GM18507 (cell line): ENCODE results near the gene GLE1.
"Not testable (repeated sequence)": the region's sequence is repeated elsewhere in the genome, so short reads cannot be mapped to it uniquely, and the experiment has no call there.

Experiments
- DNase-seq: peaks from one replicate; pipeline ENCODE4 v3.0.0; 2011; ENCODE audit warnings: low read depth; ENCODE audit not compliant: insufficient read length; ENCODE audit errors: extremely low spot score
- FAIRE-seq: peaks from 2 replicates; lab custom pipeline; 2011; peaks lifted over from hg19 to GRCh38; lab: Jason Lieb, UNC

Gene GLE1

DNA sequence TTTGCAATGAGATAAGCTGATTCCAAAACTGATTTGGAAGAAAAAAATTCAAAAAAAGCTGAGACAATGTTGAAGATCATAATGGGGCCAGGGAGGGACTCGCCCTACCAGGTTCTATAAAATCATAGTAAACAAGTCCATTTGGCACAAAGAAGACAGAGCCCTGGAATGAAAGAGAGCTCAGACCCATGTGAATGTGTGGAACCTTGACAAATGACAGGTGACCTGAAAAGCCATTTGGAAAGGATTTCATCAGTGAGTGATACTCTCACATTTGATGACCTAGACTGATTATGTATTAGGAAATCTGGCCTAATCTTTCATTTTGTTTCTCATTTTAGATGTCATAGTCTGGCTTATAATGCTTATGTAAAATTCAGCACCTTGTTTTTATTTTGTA is 74.7 kb downstream of the GLE1 start:
- no peak for FAIRE-seq
- no peak for DNase-seq

DNA sequence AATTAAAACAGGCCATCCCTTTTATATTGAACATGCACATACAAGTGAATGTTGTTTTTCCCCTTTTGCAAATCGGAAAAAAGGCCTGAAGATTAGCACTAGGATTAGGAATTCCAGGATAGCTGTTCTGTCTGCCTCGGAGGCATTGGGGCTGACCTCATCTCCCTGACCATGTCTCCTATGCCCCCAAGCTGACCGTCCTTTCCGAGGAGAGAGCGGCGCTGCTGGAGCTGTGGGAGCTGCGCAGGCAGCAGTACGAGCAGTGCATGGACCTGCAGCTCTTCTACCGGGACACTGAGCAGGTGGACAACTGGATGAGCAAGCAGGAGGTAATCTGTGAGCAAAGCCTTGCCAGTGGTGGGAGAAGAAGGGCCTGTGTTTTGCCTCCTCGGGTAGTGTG is 76.2 kb downstream of the GLE1 start:
- no peak for DNase-seq
- FAIRE-seq, result no peak

DNA sequence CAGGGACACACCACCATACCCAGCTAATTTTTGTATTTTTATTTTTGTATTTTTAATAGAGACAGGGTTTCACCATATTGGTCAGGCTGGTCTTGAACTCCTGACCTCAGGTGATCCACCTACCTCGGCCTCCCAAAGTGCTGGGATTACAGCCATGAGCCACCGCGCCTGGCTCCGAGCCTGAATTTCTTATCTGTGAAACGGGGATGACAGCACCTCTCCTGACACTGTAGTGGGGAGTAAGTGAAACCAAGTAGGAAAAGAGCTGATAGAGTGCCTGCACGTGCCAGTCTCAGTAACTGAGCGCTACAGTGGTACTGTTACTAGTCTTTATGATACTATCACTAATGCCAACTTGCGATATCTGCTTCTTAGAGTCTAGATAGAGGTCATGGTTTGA is 80.6 kb downstream of the GLE1 start:
- FAIRE-seq, DNase-seq: not testable (repeated sequence)

DNA sequence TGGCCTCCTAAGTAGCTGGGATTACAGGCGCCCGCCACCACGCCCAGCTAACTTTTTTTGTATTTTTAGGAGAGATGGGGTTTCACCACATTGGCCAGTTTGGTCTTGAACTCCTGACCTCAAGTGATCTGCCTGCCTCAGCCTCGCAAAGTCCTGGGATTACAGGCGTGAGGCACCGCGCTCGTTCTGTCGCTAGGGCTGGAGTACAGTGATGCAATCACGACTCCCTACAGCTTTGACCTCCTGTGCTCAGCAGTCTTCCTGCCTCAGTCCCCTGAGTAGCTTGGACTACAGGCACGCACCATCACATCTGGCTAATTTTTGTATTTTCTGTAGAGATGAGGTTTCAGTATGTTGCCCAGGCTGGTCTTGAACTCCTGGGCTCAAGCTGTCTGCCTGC is 82.4 kb downstream of the GLE1 start:
- not testable (repeated sequence) for FAIRE-seq, DNase-seq

DNA sequence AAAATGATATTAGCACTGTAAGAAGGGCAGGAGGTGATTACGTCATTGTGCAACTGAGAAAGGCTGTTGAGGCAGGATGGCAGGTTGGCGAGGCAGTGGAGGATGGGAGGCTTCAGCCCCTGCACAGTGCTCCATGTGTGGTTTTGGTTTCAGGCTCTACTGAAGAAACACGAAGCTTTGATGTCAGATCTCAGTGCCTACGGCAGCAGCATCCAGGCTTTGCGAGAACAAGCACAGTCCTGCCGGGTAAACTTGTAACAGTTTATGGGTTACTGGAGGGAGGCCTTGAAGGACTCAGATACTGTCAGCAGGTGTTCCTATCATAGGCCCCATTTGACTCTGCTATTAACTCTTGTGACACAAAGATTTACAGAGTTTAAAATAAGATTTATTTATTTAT is 82.9 kb downstream of the GLE1 start:
- peak; percentile 24 for FAIRE-seq
- no peak for DNase-seq

DNA sequence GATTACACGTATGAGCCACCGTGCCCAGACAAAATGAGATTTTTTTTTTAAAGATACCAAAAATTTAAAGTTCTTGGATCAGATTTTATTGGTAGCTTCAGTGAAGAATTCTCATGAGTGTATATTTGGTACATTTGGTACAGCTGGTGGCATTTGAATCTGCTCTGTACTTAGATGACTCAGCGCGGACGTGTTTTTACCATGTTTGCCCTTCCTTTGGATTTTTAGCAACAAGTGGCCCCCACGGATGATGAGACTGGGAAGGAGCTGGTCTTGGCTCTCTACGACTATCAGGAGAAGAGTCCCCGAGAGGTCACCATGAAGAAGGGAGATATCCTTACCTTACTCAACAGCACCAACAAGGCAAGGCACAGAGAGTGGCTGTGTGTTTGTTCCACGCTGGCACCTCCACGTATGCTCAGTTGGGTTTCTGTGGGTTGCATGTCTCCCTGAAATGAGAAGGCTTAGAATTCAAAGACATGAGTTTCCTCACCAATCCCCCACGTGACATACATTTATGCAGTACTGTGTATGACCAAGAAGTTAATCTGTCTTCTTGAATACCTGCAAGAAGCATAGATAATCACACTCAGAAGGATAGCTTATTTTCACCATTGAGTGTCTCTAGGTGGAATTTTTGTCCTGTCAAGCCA is 84.2 kb downstream of the GLE1 start:
- FAIRE-seq (no peak), DNase-seq (no peak)
